K562 (cell line): ENCODE data around the gene AKT2. TPM values are rescaled to one million over a fixed set of nuclear protein-coding genes. Genes with fewer than 3 reads are reported as not detected.

Source experiments
- ATAC-seq: fragments of 200-7000 bp; cut with Tn5 transposase; 3 replicates; pipeline ENCODE4 v1.9.1; 2020; ENCODE audit warnings: moderate library complexity
- BruUV-seq: library from RNA; stranded (reverse); fragments of 400-500 nt; replicated peaks from 2 replicates; lab custom pipeline; 2021; lab: Mats Ljungman, UMichigan
- CTCF ChIA-PET: fragments of 300-600 bp; formaldehyde crosslinking; extraction: SDS; loops from one replicate; lab custom pipeline; 2021; ENCODE audit warnings: low intra/inter-chr PET ratio; lab: Yijun Ruan, JAX
- POLR2A ChIA-PET: fragments of 300-600, 350-650 bp; sonication (Branson Sonifier 250); formaldehyde crosslinking; extraction: SDS; loops from one replicate; lab custom pipeline; 2021; ENCODE audit warnings: antibody characterized with exemption, inconsistent platforms; lab: Yijun Ruan, JAX
- DNase-seq, 4 experiments: peaks; one replicate each; pipeline versions ENCODE4 v3.0.0 to v3.0.0-alpha.2; 2011 to 2018; ENCODE audit warnings: low spot score in 3 of 4, mixed read lengths in 3 of 4; ENCODE audit errors: extremely low read depth in 1 of 4
- FAIRE-seq: peaks from 2 replicates; lab custom pipeline; 2011; peaks lifted over from hg19 to GRCh38; lab: Jason Lieb, UNC
- H2AFZ ChIP-seq: 2 replicates; pipeline ENCODE4 v1.6.0; 2011; ENCODE audit warnings: low read depth, low read length, control low read depth, inconsistent platforms
- H3K27ac ChIP-seq: fragments of 200-600 bp; 3 replicates; pipeline ENCODE4 v1.8.0; 2011; ENCODE audit warnings: low read depth, mild to moderate bottlenecking, control low read depth, inconsistent platforms, low read length, moderate library complexity, mixed read lengths; ENCODE audit errors: extremely low read depth
- H3K27me3 ChIP-seq, 2 experiments: fragments of 300-600 bp in 1 of 2; 2 replicates in 1 of 2; 3 replicates in 1 of 2; pipeline versions ENCODE4 v1.6.0 to v1.8.0; 2011; ENCODE audit warnings: inconsistent platforms in 2 of 2, low read length in 2 of 2, mild to moderate bottlenecking in 1 of 2, mixed read lengths in 1 of 2, moderate library complexity in 1 of 2; ENCODE audit not compliant: control insufficient read depth in 2 of 2, insufficient read depth in 2 of 2
- H3K36me3 ChIP-seq: fragments of 300-600 bp; 3 replicates; pipeline ENCODE4 v1.8.0; 2011; ENCODE audit warnings: mild to moderate bottlenecking, low read length, inconsistent platforms; ENCODE audit not compliant: control insufficient read depth, insufficient read depth
- H3K4me1 ChIP-seq, 2 experiments: fragments of 200-600 bp in 1 of 2; replicated peaks in 1 of 2; 2 replicates in 1 of 2; 3 replicates in 1 of 2; pipeline versions ENCODE4 v1.5.1 to v1.8.0; 2011; ENCODE audit warnings: inconsistent platforms in 2 of 2, low read length in 2 of 2, mild to moderate bottlenecking in 1 of 2, mixed read lengths in 1 of 2, moderate library complexity in 1 of 2; ENCODE audit not compliant: control insufficient read depth in 2 of 2, insufficient read depth in 2 of 2
- H3K4me2 ChIP-seq: 2 replicates; pipeline ENCODE4 v1.6.1; 2011; ENCODE audit warnings: low read length, control low read depth, inconsistent platforms, mixed read lengths; ENCODE audit not compliant: insufficient read depth
- H3K4me3 ChIP-seq: fragments of 200-600 bp; sonication (generic), shearing (Covaris generic); 2 replicates; pipeline ENCODE4 v1.5.1; 2016; ENCODE audit warnings: control low read depth, inconsistent platforms
- H3K79me2 ChIP-seq: fragments of 200-600 bp; 3 replicates; pipeline ENCODE4 v1.8.0; 2011; ENCODE audit warnings: low read length, inconsistent platforms; ENCODE audit not compliant: control insufficient read depth, insufficient read depth
- H3K9ac ChIP-seq, 2 experiments: 2 replicates each; pipeline versions ENCODE4 v1.6.0 to v1.6.1; 2011; ENCODE audit warnings: low read depth in 2 of 2, low read length in 2 of 2, control low read depth in 1 of 2, inconsistent platforms in 1 of 2, mild to moderate bottlenecking in 1 of 2, mixed read lengths in 1 of 2; ENCODE audit not compliant: insufficient read depth in 1 of 2
- H3K9me1 ChIP-seq: one replicate; pipeline ENCODE4 v1.6.0; 2011; ENCODE audit warnings: inconsistent platforms, mild to moderate bottlenecking, low read length, moderate library complexity; ENCODE audit not compliant: control insufficient read depth, insufficient read depth
- H3K9me3 ChIP-seq: replicated peaks from 2 replicates; pipeline ENCODE4 v1.5.1; 2011; ENCODE audit warnings: low read depth, low read length, inconsistent platforms; ENCODE audit not compliant: control insufficient read depth, insufficient read depth
- H4K20me1 ChIP-seq: replicated peaks from 2 replicates; pipeline ENCODE4 v1.6.1; 2011; ENCODE audit warnings: low read length, inconsistent platforms, mixed read lengths; ENCODE audit not compliant: control insufficient read depth, insufficient read depth
- ADNP ChIP-seq: fragments of 200-800 bp; sonication (Bioruptor generic); IDR thresholded peaks from 2 replicates; pipeline ENCODE4 v1.6.1; 2016; ENCODE audit warnings: missing genetic modification characterization, missing compliant biosample characterization
- HSF4 ChIP-seq: fragments of 250-450 bp; sonication (Bioruptor Pico); IDR thresholded peaks from 2 replicates; pipeline ENCODE4 v2.1.2; 2022; ENCODE audit warnings: mild to moderate bottlenecking, moderate library complexity, borderline replicate concordance
- NELFE ChIP-seq: IDR thresholded peaks from 2 replicates; pipeline ENCODE4 v1.6.1; 2011; ENCODE audit warnings: mild to moderate bottlenecking; ENCODE audit not compliant: insufficient read depth, insufficient read length
- WGBS: fragments of 100-300 bp; shearing (Covaris generic); methylation state at CpG from one replicate; pipeline ENCODE4 v1.1.6; 2016; ENCODE audit warnings: low coverage, mixed read lengths; ENCODE audit not compliant: insufficient coverage; ENCODE audit errors: missing lambda C conversion rate; 5-methylcytosine and 5-hydroxymethylcytosine counted together
- in situ Hi-C: fragments of 300-500 bp; cut with MboI; formaldehyde crosslinking; loops from 4 replicates; pipeline ENCODE4 v1.15.0; 2018; ENCODE audit warnings: inconsistent platforms, mixed read lengths
- intact Hi-C: fragments of 100-400 bp; cut with micrococcal nuclease; formaldehyde crosslinking; loops from 2 replicates; pipeline ENCODE4 v1.14.2; 2022
- polyA plus RNA-seq, 8 experiments: library from polyadenylated mRNA; depleted of rRNA in 4 of 8; stranded (reverse) in 5 of 8; unstranded in 3 of 8; fragments of >200 nt; fragmentation: Nextera tagmentation in 2 of 8; fragmentation: Illumina TruSeq in 1 of 8; extraction: Ambion mirVana in 2 of 8; extraction: Trizol in 1 of 8; gene quantifications; 2 replicates each; pipeline versions ENCODE4 v1.2.1 to v1.2.3, GENCODE V29; 2011 to 2014; ENCODE audit warnings: inconsistent platforms in 1 of 8, missing spikeins in 1 of 8
- total RNA-seq, 7 experiments: library from RNA; depleted of rRNA in 6 of 7; stranded (reverse); fragments of >200 nt in 6 of 7; fragmentation: Illumina TruSeq in 2 of 7; extraction: Trizol in 2 of 7; gene quantifications; 2 replicates each; pipeline versions ENCODE4 v1.2.1 to v1.2.3, GENCODE V29; 2011 to 2021; ENCODE audit warnings: low replicate concordance in 1 of 7
- TF ChIP-seq, protein P1 (sequence below): conservative IDR thresholded peaks from 2 replicates; pipeline ENCODE4 v1.6.1; 2011; ENCODE audit warnings: low read depth, mild to moderate bottlenecking, low read length; ENCODE audit not compliant: control insufficient read depth

The AKT2 gene
- total and polyA plus RNA-seq, 9 of the 15 experiments (the other 6 are each of a cell fraction or from before 2014, with no cell fraction given) = 1.1 to 132 (median 67.7) TPM

DNA sequence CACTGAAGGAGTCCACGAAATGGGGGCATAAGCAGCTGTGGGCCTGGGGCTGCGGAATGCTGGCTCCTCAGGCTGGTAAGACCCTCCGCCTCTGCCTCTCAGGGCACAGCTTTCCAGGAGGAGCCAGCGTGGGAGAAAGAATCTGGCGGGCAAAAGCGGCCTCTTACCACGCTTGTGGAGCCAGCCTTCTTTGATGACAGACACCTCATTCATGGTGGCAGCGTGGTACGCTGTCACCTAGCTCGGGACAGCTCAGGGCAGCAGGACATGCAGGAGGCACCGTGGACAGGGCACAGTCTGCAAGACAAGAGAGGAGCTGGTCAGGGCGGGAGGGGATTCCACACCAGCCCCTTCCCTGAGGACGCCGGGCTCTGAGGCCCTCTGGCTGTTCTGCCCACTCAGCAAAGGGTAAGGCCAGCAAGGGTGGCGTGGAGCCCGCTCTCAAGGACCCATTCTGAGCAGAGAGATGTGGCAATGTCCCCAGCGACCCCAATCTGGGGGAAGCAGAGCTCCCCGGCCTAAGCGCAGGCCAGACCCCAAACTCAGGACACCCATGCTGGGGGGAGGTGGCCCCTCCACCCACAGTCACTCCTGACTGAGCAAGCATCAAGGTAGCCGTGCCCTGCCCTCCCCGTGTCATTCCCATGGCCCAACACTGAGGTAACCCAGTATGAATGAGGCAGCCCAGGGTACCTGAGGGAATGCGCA, 19.9 kb downstream of the AKT2 start:
- peaks cover 84% of the 10 kb centered on the region for H3K79me2 ChIP-seq
- ChIA-PET POLR2A (interaction anchor here (0.5 kb wide), 1 partner anchor 9 kb away, joined by 3 read pairs; no protein-coding TSS in a partner anchor), CTCF (no interaction called here)
- no peak overlapping the region for H3K4me3 ChIP-seq
- peaks cover 29 to 62% of the 10 kb centered on the region in 2 experiments; a peak in 4 of 5 replicates for H3K4me1 ChIP-seq
- ATAC-seq (no peak), FAIRE-seq (no peak), DNase-seq (no peak)
- BruUV-seq = no TSS peak
- 97% methylated on average over 21 of the region's 22 CpGs for WGBS
- no peaks in the 10 kb centered on the region for H3K9me1 ChIP-seq
- H3K36me3 ChIP-seq = peaks cover 75% of the 10 kb centered on the region
- no peaks in the 10 kb centered on the region for H3K27me3 ChIP-seq
- H3K9ac ChIP-seq = peak overlapping the region in 1 of 2 experiments; percentile 81; a peak in 2 of 4 replicates
- intact Hi-C loops (no loop called here), in situ Hi-C loops (no loop called here)
- no peaks in the 10 kb centered on the region for H3K9me3 ChIP-seq
- 0 out of 2 replicates have a peak, but pooled peaks have one; percentile 6 for TF ChIP-seq ADNP (tag)
- TF ChIP-seq, protein P1, sequence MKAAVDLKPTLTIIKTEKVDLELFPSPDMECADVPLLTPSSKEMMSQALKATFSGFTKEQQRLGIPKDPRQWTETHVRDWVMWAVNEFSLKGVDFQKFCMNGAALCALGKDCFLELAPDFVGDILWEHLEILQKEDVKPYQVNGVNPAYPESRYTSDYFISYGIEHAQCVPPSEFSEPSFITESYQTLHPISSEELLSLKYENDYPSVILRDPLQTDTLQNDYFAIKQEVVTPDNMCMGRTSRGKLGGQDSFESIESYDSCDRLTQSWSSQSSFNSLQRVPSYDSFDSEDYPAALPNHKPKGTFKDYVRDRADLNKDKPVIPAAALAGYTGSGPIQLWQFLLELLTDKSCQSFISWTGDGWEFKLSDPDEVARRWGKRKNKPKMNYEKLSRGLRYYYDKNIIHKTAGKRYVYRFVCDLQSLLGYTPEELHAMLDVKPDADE = no peak
- TF ChIP-seq NELFE = no peak
- no peak for TF ChIP-seq HSF4 (CRISPR knock-in tag)
- no peak overlapping the region for H3K4me2 ChIP-seq
- H4K20me1 ChIP-seq = peaks cover 16% of the 10 kb centered on the region; the same call in 1 of the 2 replicates
- H2AFZ ChIP-seq = no peak overlapping the region
- H3K27ac ChIP-seq = no peak overlapping the region
